Right ventricle myocardium superior (tissue), 1 donor: ENCODE results near the gene ADAM19. TPM values are rescaled to one million over a fixed set of nuclear protein-coding genes. Genes with fewer than 3 reads are reported as not detected.
"Not testable (repeated sequence)": the region's sequence is repeated elsewhere in the genome, so short reads cannot be mapped to it uniquely, and the experiment has no call there.

Experiments used
- ATAC-seq: fragments of 200-7000 bp; cut with Tn5 transposase; one replicate; pipeline ENCODE4 v1.9.1; 2020; ENCODE audit warnings: mild to moderate bottlenecking; ENCODE audit not compliant: poor library complexity
- DNase-seq: peaks from one replicate; pipeline ENCODE4 v3.0.0-alpha.2; 2020
- intact Hi-C: fragments of 100-400 bp; cut with DNase I; formaldehyde crosslinking; loops from one replicate; pipeline ENCODE4 v1.11.2; 2022
- total RNA-seq: library from RNA; stranded (reverse); fragmentation: NEBNext Ultra II Directional; extraction: Animal tissue kit (Norgen Biotek cat#: 25700); gene quantifications from one replicate; pipeline ENCODE4 v1.2.1, GENCODE V29; 2021
- donor health status: DM: no; HTN: yes; CAD: no; lungs with severe emphysema.

ADAM19 gene
- total RNA-seq, 1 donor from 2014 or later, result 8.4 TPM

DNA sequence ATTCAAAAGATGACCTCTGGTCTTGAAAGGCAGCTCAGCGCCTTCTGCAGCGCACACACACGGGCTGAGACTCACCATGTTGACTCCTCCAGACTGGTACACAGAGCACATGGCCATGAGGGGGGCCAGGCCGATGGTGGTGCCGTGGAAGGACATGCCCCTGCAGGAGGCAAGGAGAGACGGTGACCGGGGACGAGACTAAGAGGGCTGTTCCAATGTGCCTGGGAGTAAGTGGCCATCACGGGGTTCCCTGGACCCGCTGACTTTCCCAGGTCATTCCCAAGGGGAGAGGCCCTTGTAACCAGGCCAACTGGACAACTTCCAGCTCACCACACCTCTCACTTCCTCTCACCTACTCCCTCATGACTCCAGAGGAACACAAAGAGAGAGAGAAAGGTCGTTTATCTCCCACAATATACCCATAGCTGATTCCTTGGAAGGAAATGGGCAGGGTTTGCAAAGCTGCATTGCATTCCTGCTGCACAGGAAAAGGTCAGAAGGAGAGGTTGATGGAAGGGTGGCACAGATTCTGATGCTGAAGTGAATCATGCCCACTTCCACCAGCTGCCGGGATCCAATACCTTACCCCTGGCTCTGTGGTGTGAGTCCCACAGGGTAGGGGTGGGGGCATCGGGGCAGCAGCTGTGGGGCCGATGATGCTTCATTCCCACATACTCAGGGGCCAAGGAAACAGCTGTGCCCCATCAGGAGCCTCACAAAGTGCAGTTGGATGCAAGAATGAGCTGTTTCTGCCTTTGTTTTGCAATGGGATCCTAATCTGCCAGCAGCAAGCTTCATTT lies 68.4 kb downstream of the ADAM19 start:
- no peak for DNase-seq

DNA sequence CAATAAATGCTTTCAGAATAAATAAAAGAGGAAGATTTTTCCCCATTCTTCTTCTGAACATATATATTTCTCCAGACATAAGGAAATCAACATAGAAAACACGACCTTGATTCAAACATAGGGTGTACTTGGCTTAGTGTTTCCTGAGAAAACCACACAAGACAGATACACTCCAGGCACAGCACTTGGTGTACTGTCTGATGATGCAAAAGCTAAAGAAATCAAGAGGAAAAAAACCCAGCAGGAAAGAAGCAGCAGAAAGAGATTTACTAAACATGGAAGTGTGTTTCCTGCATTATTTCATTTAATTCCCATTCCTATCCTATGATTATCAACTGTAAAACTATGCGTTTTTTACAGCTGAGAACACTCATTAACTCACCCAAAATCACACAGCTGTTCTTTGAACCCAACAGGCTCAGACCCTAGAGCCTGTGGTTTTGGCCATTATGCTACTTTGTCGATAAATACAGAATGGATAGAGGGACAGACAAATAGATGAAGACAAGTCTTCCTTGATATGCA lies 69.4 kb downstream of the ADAM19 start:
- no peak for DNase-seq
- intact Hi-C loops, result no loop called here
- ATAC-seq, result no peak

More for the DNA sequence above, 68.4 kb downstream of the ADAM19 start:
- peak; percentile 36 for ATAC-seq
- intact Hi-C loops, result no loop called here

DNA sequence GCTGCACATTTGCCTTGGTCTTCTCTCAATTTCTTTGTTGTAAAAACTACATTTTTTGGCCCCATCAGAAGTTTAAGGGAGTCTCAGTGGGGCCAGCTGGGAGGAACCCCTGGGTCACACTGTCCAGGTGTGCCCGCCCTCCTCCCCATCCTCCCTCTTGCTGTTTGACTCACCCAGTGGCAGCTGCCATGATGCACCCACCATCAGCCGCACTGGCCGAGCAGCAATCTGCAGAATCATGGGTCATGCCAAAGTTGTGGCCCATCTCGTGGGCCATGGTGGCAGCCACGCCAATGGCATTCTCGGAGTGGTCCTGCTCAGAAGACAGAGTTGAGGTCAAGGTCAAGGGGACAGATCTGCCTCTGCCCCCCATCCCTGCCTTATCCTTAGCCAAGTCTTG lies 70.1 kb downstream of the ADAM19 start:
- ATAC-seq (no peak), DNase-seq (no peak)
- intact Hi-C loops, result no loop called here

DNA sequence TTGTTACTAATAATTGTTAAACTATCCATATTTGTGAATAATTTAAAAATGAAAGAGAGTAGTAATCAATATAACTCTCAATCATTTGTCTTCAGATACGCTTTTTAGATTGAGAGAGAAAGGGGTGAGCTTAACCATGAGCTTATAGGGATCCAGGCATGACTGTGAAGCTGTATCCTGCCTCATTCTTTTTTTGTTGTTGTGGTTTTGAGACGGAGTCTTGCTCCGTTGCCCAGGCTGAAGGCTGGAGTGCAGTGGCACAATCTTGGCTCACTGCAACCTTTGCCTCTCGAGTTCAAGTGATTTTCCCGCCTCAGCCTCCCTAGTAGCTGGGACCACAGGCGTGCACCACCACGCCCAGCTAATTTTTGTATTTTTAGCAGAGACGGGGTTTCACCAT lies 71.5 kb downstream of the ADAM19 start:
- DNase-seq (no peak), ATAC-seq (no peak)
- intact Hi-C loops, result no loop called here

DNA sequence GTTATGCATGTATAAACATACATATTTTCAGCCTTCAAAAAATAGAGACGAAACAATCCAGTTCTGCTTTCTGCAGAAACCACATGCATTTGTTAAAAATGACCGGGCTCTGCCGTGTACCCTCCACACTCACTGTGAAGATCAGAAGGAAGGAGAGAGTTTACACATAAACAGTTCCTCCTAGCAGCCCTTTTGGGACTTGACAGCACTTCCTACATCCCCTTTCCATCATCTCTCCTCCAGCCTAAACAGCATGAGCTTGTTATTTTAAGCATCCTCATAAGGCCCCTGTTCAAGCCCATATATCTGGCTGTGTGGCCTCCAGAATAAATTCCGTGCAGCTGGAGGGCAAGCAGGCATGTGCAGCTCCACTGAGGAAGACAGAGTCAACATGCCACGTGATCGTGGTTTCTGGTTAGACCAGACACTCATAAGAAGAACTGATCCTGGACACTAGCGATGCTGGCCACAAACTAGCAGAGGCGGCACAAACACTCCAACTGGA lies 73.4 kb downstream of the ADAM19 start:
- intact Hi-C loops, result no loop called here
- peak; percentile 26 for ATAC-seq
- DNase-seq, result no peak

DNA sequence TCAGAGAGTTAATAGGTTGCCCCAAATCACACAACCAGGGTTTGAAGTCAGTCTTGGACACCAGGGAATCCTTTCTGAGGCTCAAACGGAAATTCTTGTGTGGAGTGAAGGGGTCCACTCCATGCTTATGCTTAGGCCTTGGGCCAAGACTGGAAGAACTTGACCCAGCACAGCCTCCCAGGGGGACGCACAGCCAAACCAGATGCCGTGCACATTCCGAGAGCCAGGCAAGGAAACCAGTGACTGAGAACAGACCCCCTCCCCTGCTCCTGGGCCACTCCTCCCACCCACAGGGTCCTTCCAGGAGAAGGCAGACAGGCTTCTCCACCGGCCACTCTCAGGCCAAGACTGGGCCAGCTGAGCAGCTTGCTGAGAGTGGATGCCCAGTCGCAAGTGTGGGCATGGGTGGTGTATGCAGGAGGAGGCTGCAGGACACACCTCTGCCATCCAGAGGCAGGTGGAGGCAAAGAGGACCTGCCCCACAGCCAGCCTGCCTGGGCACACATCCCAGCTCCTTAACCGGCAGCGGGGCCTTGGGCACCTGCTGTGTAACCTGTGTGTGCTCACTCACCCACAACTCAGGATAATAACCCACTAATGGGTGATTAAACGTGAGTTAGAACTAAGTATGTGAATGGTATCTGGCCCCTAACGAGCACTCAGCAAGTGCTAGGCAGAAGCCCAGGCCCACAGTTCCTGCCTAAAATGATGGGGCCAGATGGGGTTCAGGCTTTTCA lies 77.5 kb downstream of the ADAM19 start:
- no peak for DNase-seq
- ATAC-seq, result no peak
- intact Hi-C loops, result no loop called here

DNA sequence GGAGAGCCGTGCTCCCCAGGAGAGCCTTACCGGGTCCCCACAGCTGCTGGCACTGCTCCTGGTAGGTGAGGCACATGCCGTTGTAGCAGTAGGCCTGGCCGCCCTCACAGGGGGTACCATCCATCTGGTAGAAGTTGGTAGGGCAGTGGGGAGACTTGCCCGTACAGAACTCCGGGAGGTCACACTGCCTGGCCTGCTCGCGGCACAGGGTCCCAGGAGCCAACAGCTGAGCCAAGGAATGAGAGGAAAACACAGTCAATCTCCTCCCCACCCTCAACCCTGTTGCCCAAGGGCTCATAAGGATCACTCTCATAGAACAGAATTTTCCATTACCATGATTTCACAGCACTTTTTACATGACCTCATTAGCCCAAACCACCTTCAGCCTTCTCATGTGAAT lies 78.7 kb downstream of the ADAM19 start:
- intact Hi-C loops, result no loop called here
- DNase-seq, result no peak

DNA sequence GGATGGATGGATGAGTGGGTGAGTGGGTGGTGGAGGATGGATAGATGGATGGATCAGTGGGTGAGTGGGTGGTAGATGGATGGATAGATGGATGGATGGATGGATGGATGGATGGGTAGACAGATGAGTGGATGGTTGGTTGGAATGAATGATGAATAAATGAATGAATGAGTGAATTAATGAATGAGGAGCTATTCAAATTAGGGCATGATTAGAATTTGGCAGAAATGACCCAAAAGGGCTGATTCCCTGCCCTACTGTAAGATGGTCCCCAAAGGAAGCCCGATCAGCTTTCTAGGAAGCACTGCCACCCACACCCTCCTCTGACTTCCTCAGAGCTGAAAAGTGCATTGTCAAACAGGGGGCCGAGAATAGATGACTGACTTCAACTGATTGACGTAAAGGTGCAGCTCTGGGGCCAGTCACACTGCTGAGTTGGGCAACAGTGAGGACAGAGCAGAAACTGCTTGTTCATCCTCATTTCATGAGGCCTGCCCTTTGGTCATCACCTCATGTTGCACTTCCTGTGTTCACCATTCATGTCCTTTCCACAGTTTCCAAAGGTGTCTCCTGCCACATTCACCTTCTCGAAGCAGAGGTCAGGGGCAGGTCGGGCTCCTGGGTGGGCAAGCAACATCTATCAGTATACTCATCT lies 81.3 kb downstream of the ADAM19 start:
- DNase-seq (no peak), ATAC-seq (no peak)
- intact Hi-C loops, result no loop called here

More for the DNA sequence above, 78.7 kb downstream of the ADAM19 start:
- ATAC-seq, result peak; percentile 73

DNA sequence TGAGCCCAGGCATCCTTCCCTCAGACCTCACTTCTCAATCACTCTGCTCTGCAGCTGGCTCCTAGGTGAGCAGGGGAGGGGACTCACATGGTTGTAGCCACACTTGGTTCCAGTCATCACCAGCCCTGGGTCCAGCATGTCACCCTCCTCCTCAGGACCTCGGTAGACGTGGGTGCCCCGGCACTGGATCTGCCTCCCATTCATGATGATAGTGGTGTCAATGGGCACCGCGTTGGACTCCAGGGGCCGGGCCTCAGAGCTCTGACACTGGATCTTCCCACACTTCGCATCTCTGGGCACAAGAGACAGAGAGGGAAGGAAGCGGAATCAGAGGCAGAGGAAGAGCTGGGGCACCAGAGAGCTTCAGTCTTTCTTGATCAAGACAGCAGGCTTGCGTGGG lies 82.7 kb downstream of the ADAM19 start:
- intact Hi-C loops, result no loop called here
- no peak for DNase-seq
- no peak for ATAC-seq

DNA sequence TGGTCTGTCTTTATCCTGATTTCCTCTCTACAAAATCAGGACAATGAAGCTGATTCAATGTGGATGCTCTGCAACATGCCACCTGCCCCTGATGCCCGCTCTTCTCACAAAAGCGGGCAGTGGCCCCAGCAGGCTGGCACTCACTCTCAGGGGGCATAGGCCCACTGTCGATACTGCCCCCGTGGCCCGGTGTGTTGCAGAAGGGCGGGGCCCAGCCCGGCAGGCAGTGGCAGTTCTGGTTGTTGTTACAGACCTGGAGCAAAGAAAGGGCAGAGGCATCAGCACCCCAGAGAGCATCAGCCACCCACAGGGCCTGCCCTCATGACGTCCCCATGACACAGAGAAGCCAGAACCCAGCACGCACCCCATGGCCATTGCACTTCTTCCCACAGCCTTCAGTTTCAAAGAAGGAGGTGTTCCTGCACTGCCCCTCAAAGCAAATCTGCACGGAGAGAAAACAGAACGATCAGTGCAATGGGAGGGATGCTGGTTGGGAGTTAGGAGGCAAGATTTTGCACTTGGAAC lies 84.0 kb downstream of the ADAM19 start:
- intact Hi-C loops, result no loop called here
- DNase-seq, result no peak
- no peak for ATAC-seq

DNA sequence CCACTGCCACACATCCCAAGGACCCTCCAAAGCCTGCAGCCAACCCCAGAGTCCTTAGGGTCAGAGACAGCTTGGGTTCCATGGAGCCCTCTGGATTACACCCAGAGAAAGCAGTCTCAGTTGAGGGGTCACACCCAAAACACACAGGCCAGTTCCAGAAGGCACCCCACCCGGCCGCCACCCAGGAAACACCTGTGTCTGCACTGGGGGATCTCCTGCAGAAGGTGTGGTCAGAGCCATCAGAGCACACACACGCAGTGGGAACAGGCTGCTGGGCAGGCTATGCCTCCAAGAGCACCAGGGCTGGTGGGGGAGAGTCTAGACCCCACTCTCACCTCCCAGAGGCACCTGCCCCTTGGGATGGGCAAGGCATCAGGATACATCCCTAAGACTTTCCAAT lies 88.2 kb downstream of the ADAM19 start:
- DNase-seq (no peak), ATAC-seq (no peak)
- intact Hi-C loops, result no loop called here

DNA sequence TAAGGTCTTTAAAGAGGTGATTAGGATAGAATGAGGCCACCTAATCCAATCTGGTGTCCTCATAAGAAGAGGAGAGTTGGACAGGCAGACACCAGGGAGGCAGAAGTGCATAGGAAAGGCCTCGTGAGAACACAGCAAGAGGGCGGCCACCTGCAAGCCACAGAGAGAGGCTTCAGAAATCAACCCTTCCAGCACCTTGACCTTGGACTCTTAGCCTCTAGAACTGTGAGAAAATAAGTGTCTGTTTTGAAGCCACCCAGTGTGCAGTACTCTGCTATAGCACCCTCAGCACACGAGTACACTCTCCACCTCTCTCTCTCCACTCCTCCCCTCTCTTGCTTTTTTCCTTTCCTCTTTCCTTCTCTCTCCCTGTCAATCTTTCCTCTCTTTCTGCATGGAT lies 88.7 kb downstream of the ADAM19 start:
- ATAC-seq (no peak), DNase-seq (no peak)
- intact Hi-C loops, result no loop called here

DNA sequence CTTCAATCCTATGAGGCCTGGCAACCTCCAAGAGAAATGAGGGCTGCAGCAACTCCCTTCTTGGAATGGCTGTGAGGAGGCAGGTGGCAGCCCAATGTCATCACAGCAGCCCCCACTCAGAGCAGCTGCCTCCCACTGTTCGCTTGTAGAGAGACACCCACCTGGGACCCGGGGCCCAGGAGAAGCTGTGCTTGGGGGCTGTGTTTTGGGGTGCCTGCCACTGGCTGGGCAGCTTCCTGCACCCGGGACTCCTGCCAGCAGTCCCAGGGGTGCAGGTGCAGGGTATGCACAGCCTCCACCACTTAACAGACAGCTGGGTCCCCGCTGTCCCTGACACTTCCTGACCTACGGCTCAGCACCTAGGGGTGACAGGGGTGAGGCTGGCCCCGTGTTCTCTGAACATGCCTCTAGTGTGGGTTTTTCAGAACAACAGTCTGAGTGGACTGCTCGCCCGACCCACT lies 89.3 kb downstream of the ADAM19 start:
- ATAC-seq (no peak), DNase-seq (no peak)
- intact Hi-C loops, result no loop called here

DNA sequence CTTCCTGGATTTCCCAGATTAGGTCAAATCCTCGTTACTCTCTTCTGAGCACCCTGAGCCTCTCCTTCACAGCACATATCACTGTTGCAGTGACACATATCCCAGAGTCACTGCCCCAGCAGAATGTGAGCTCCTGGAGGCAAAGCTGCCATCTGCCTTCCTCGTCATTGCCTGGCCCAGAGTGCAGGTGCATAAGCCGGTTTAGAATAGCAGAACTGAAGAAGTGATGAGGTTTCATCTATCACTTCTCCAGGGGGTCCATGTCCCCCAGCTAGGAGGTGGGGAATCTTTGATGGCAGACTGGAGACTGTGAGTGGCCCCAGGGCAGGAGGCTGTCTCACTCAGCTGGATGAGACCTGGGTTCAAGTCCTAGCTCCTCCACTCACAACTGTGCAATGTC lies 89.8 kb downstream of the ADAM19 start:
- ATAC-seq (no peak), DNase-seq (no peak)
- intact Hi-C loops, result no loop called here

DNA sequence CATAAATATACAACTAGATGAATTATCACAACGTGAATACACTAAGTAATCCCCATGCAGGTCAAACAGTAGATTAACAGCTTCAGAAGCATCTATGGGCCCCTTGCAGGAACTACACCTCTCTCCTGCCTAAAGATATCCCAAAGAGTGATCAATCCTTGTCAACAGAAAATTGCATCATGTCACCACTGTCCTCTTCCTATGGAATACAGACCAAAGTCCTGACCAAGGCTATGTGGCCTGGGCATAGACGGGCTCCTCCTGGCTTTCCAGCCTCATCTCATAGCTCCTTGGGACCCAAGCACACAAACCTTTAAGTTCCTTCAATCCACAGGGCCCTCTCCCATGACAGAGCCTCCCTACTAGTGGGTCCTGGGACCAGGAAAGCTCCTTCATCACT lies 90.2 kb downstream of the ADAM19 start:
- ATAC-seq (no peak), DNase-seq (no peak)
- intact Hi-C loops, result no loop called here

DNA sequence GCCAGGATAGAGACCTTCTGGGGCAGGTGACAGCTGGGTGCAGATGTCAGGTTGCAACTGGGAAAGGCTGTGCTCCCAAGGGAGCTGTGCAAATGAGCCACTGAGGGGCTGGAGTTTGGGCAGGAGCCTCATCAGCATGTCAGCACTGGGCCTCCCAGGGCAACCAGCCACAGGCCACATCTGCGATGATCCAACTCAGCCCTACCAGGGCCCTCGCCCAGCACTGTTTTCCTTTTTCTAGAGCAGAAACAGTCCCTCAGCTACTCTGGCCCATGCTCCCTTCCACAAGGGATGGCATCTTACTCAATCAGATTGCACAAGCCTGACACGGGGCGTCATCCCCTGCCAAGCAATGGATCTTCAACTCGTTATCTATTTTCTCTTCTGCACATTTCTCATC lies 90.8 kb downstream of the ADAM19 start:
- peak; percentile 78 for DNase-seq
- peak; percentile 88 for ATAC-seq
- intact Hi-C loops, result no loop called here

DNA sequence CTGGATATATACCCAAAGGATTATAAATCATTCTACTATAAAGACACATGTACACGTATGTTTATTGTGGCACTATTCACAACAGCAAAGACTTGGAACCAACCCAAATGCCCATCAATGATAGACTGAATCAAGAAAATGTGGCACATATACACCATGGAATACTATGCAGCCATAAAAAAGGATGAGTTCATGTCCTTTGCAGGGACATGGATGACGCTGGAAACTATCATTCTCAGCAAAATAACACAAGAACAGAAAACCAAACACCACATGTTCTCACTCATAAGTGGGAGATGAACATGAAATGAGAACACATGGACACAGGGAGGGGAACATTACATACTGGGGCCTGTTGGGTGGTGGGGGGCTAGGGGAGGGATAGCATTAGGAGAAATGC lies 92.9 kb downstream of the ADAM19 start:
- DNase-seq, ATAC-seq, intact Hi-C loops: not testable (repeated sequence)

DNA sequence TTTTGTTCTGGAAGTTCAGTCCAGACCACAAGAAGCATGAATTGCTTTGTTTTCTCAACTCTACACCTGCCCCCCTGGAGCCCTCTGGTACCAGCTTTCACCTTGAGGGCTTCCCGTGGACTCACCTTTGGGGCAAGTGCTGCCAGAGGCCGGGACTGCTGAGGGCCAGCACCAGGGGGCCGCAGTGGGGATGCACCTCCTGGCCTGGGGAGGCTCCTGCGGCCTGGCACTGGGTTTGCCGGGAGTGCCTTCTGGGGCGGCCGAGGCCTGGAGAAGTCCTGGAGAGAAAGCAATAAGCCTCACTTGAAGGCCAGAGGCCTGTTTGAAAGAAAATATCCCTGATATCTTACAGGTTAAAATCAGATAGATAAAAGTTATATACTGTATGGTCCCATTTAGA lies 93.9 kb downstream of the ADAM19 start:
- no peak for DNase-seq
- intact Hi-C loops, result no loop called here
- ATAC-seq, result no peak

DNA sequence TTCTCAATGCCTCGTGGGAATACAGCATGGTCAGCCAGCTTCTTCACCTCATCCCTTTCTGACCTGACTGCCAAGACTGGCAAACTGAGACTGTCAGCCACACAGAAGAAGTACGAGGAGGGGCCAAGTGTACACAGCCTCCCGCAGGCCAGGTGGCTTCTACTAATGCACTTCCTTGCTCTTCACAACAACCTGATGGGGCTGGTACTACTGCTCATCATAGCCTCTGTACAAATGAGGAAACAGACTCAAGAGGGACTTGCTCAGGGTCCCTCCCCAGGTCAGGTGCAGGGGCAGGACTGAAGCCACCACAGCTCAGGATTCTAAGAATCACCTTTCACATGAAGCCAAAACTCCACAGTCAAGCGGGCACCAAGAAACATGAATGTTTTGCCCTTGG lies 94.3 kb downstream of the ADAM19 start:
- DNase-seq (no peak), ATAC-seq (no peak)
- intact Hi-C loops, result no loop called here
